HepG2 (cell line): ENCODE results near the gene ATRNL1. TPM values are rescaled to one million over a fixed set of nuclear protein-coding genes. Genes with fewer than 3 reads are reported as not detected.
A peak's percentile ranks its signal among the peaks of the same experiment; 100 is the strongest.

Experiments
- EED ChIP-seq: sonication (generic); formaldehyde crosslinking; IDR thresholded peaks from 2 replicates; pipeline ENCODE4 v1.5.0; 2020; ENCODE audit warnings: mild to moderate bottlenecking, missing genetic modification reagents
- ERF ChIP-seq: IDR thresholded peaks from 2 replicates; pipeline ENCODE4 v1.6.1; 2018; ENCODE audit warnings: missing biosample characterization, missing genetic modification reagents
- ETV5 ChIP-seq: IDR thresholded peaks from 2 replicates; pipeline ENCODE4 v1.6.1; 2018; ENCODE audit warnings: missing biosample characterization, missing genetic modification reagents, inconsistent platforms, borderline replicate concordance
- FOXO1 ChIP-seq: sonication (generic); formaldehyde crosslinking; IDR thresholded peaks from 2 replicates; pipeline ENCODE4 v1.4.0; 2020; ENCODE audit warnings: missing genetic modification reagents
- MED13 ChIP-seq: sonication (generic); formaldehyde crosslinking; IDR thresholded peaks from 2 replicates; pipeline ENCODE4 v1.5.0; 2020; ENCODE audit warnings: missing genetic modification reagents
- NFYC ChIP-seq: IDR thresholded peaks from 2 replicates; pipeline ENCODE4 v1.6.1; 2016; ENCODE audit warnings: missing genetic modification reagents, missing compliant biosample characterization
- RAD51 ChIP-seq: fragments of 450-650 bp; IDR thresholded peaks from 2 replicates; pipeline ENCODE4 v1.6.1; 2016; ENCODE audit warnings: borderline replicate concordance
- SOX6 ChIP-seq, 2 experiments: fragments of 450-650 bp in 1 of 2; sonication (generic) in 1 of 2; formaldehyde crosslinking in 1 of 2; IDR thresholded peaks; 2 replicates each; pipeline versions ENCODE4 v1.4.0 to v1.6.1; 2017 to 2020; ENCODE audit warnings: antibody characterized with exemption in 1 of 2, mild to moderate bottlenecking in 1 of 2, missing genetic modification reagents in 1 of 2
- ZFP1 ChIP-seq: IDR thresholded peaks from 2 replicates; pipeline ENCODE4 v1.6.1; 2016
- ZKSCAN1 ChIP-seq: fragments of 150-350 bp; IDR thresholded peaks from 2 replicates; pipeline ENCODE4 v1.6.1; 2014; ENCODE audit warnings: low read length
- ZNF230 ChIP-seq: sonication (generic); formaldehyde crosslinking; IDR thresholded peaks from 2 replicates; pipeline ENCODE4 v1.4.0; 2020; ENCODE audit warnings: mild to moderate bottlenecking, missing genetic modification reagents
- ZNF619 ChIP-seq: sonication (generic); formaldehyde crosslinking; IDR thresholded peaks from 2 replicates; pipeline ENCODE4 v1.4.0; 2020; ENCODE audit warnings: mild to moderate bottlenecking, missing genetic modification reagents
- polyA plus RNA-seq, 8 experiments: library from polyadenylated mRNA; depleted of rRNA in 3 of 8; stranded (reverse) in 7 of 8; unstranded in 1 of 8; fragments of >200 nt; fragmentation: Illumina TruSeq in 4 of 8; extraction: Trizol in 4 of 8; gene quantifications; 2 replicates each; pipeline versions ENCODE4 v1.2.1 to v1.2.3, GENCODE V29; 2011 to 2016; ENCODE audit warnings: low read depth in 4 of 8, missing spikeins in 1 of 8, mixed read lengths in 1 of 8; ENCODE audit not compliant: insufficient read depth in 1 of 8
- total RNA-seq, 5 experiments: library from RNA; depleted of rRNA; stranded (reverse); fragments of >200 nt; fragmentation: Illumina TruSeq; extraction: Trizol; gene quantifications; 2 replicates each; pipeline ENCODE4 v1.2.3, GENCODE V29; 2016; ENCODE audit warnings: low read depth in 1 of 5
- TF ChIP-seq, protein P1 (sequence below): sonication (generic); formaldehyde crosslinking; IDR thresholded peaks from 2 replicates; pipeline ENCODE4 v1.8.0; 2022; ENCODE audit warnings: low read depth, missing genetic modification reagents
- TF ChIP-seq, protein P2 (sequence below): sonication (generic); formaldehyde crosslinking; IDR thresholded peaks from 2 replicates; pipeline ENCODE4 v1.5.1; 2020; ENCODE audit warnings: missing genetic modification reagents, mild to moderate bottlenecking, borderline replicate concordance
- TF ChIP-seq, protein P3 (sequence below): sonication (generic); formaldehyde crosslinking; IDR thresholded peaks from 2 replicates; pipeline ENCODE4 v1.5.1; 2020; ENCODE audit warnings: mild to moderate bottlenecking, missing genetic modification reagents
- TF ChIP-seq, protein P4 (sequence below): sonication (generic); formaldehyde crosslinking; IDR thresholded peaks from 2 replicates; pipeline ENCODE4 v1.4.0; 2020; ENCODE audit warnings: missing genetic modification reagents; ENCODE audit errors: not compliant biosample characterization
- TF ChIP-seq, protein P5 (sequence below): sonication (generic); formaldehyde crosslinking; conservative IDR thresholded peaks from 2 replicates; pipeline ENCODE4 v1.4.0; 2020; ENCODE audit warnings: mild to moderate bottlenecking, missing genetic modification reagents, moderate library complexity
- TF ChIP-seq, protein P6 (sequence below): IDR thresholded peaks from 2 replicates; pipeline ENCODE4 v1.6.1; 2012; ENCODE audit warnings: low read depth, low read length, improper control_type of control experiment
- TF ChIP-seq, protein P7 (sequence below): sonication (generic); formaldehyde crosslinking; IDR thresholded peaks from 2 replicates; pipeline ENCODE4 v1.8.1; 2023; ENCODE audit warnings: mild to moderate bottlenecking, missing genetic modification reagents, borderline replicate concordance

The ATRNL1 gene
- total and polyA plus RNA-seq, 2 of the 13 experiments (the other 11 are each of a cell fraction or from before 2014, with no cell fraction given) = 0.04 TPM; not detected in 1

DNA sequence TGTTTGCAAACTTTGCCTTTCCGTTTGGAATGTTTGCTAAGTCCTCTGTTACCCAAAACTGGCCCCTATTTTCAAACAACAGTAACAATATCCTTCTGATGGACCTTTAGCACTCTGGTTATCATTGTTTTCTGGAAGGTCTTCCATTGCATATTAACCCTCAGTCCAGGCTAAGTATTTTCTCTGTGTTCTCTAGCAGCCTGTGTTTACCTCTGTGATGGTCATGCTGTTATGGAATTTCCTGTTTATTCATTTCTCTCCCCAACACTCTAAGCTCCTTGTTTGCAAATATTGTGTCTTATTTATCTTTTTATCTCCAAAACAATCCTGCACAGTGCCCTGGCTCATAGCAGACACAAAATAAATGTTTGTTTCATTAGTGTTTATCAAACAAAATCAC, 560.3 kb downstream of the ATRNL1 start (continued):
- TF ChIP-seq, protein P1, sequence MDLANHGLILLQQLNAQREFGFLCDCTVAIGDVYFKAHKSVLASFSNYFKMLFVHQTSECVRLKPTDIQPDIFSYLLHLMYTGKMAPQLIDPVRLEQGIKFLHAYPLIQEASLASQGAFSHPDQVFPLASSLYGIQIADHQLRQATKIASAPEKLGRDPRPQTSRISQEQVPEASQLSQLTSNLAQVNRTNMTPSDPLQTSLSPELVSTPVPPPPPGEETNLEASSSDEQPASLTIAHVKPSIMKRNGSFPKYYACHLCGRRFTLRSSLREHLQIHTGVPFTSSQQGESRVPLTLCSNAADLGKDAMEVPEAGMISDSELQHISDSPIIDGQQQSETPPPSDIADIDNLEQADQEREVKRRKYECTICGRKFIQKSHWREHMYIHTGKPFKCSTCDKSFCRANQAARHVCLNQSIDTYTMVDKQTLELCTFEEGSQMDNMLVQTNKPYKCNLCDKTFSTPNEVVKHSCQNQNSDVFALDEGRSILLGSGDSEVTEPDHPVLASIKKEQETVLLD (CRISPR knock-in tag) = no peak
- TF ChIP-seq ERF = no peak
- TF ChIP-seq, protein P2, sequence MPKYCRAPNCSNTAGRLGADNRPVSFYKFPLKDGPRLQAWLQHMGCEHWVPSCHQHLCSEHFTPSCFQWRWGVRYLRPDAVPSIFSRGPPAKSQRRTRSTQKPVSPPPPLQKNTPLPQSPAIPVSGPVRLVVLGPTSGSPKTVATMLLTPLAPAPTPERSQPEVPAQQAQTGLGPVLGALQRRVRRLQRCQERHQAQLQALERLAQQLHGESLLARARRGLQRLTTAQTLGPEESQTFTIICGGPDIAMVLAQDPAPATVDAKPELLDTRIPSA = no peak
- TF ChIP-seq ETV5 (CRISPR knock-in tag) = peak; percentile 18; the same call in 1 of the 2 replicates
- no peak for TF ChIP-seq ZNF230 (CRISPR knock-in tag)
- TF ChIP-seq EED = no peak
- TF ChIP-seq, protein P3, sequence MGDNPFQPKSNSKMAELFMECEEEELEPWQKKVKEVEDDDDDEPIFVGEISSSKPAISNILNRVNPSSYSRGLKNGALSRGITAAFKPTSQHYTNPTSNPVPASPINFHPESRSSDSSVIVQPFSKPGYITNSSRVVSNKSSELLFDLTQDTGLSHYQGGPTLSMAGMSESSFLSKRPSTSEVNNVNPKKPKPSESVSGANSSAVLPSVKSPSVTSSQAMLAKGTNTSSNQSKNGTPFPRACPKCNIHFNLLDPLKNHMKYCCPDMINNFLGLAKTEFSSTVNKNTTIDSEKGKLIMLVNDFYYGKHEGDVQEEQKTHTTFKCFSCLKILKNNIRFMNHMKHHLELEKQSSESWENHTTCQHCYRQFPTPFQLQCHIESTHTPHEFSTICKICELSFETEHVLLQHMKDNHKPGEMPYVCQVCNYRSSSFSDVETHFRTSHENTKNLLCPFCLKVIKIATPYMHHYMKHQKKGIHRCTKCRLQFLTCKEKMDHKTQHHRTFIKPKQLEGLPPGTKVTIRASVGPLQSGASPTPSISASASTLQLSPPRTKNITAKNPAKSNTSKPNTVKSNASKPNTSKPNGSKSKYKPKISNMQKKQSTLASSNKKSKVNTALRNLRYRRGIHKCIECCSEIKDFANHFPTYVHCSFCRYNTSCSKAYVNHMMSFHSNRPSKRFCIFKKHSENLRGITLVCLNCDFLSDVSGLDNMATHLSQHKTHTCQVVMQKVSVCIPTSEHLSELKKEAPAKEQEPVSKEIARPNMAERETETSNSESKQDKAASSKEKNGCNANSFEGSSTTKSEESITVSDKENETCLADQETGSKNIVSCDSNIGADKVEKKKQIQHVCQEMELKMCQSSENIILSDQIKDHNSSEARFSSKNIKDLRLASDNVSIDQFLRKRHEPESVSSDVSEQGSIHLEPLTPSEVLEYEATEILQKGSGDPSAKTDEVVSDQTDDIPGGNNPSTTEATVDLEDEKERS (CRISPR knock-in tag) = no peak
- TF ChIP-seq ZNF619 (CRISPR knock-in tag) = no peak
- TF ChIP-seq MED13 (CRISPR knock-in tag) = no peak
- no peak for TF ChIP-seq RAD51
- TF ChIP-seq, protein P4, sequence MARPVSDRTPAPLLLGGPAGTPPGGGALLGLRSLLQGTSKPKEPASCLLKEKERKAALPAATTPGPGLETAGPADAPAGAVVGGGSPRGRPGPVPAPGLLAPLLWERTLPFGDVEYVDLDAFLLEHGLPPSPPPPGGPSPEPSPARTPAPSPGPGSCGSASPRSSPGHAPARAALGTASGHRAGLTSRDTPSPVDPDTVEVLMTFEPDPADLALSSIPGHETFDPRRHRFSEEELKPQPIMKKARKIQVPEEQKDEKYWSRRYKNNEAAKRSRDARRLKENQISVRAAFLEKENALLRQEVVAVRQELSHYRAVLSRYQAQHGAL (CRISPR knock-in tag) = no peak
- peak; percentile 27; the same call in 1 of the 2 replicates for TF ChIP-seq FOXO1
- no peak for TF ChIP-seq SOX6 (IDR thresholded peaks at IDR 0.05)
- TF ChIP-seq SOX6 (CRISPR knock-in tag; IDR thresholded peaks at IDR 0.05) = peak; percentile 92
- no peak for TF ChIP-seq ZKSCAN1
- TF ChIP-seq, protein P5, sequence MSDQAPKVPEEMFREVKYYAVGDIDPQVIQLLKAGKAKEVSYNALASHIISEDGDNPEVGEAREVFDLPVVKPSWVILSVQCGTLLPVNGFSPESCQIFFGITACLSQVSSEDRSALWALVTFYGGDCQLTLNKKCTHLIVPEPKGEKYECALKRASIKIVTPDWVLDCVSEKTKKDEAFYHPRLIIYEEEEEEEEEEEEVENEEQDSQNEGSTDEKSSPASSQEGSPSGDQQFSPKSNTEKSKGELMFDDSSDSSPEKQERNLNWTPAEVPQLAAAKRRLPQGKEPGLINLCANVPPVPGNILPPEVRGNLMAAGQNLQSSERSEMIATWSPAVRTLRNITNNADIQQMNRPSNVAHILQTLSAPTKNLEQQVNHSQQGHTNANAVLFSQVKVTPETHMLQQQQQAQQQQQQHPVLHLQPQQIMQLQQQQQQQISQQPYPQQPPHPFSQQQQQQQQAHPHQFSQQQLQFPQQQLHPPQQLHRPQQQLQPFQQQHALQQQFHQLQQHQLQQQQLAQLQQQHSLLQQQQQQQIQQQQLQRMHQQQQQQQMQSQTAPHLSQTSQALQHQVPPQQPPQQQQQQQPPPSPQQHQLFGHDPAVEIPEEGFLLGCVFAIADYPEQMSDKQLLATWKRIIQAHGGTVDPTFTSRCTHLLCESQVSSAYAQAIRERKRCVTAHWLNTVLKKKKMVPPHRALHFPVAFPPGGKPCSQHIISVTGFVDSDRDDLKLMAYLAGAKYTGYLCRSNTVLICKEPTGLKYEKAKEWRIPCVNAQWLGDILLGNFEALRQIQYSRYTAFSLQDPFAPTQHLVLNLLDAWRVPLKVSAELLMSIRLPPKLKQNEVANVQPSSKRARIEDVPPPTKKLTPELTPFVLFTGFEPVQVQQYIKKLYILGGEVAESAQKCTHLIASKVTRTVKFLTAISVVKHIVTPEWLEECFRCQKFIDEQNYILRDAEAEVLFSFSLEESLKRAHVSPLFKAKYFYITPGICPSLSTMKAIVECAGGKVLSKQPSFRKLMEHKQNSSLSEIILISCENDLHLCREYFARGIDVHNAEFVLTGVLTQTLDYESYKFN (CRISPR knock-in tag) = peak; percentile 85
- TF ChIP-seq, protein P6, sequence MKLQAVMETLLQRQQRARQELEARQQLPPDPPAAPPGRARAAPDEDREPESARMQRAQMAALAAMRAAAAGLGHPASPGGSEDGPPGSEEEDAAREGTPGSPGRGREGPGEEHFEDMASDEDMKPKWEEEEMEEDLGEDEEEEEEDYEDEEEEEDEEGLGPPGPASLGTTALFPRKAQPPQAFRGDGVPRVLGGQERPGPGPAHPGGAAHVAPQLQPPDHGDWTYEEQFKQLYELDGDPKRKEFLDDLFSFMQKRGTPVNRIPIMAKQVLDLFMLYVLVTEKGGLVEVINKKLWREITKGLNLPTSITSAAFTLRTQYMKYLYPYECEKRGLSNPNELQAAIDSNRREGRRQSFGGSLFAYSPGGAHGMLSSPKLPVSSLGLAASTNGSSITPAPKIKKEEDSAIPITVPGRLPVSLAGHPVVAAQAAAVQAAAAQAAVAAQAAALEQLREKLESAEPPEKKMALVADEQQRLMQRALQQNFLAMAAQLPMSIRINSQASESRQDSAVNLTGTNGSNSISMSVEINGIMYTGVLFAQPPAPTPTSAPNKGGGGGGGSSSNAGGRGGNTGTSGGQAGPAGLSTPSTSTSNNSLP = peak; percentile 73
- TF ChIP-seq ZFP1 (CRISPR knock-in tag) = no peak
- TF ChIP-seq, protein P7, sequence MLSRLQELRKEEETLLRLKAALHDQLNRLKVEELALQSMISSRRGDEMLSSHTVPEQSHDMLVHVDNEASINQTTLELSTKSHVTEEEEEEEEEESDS (CRISPR knock-in tag) = no peak
- no peak for TF ChIP-seq NFYC (CRISPR knock-in tag)
